Cardiac fibroblast (primary cell): Measurements from ENCODE around the gene CTDNEP1.

Experiments
- DNase-seq, 2 donors: peaks; one replicate each; pipeline versions ENCODE4 v3.0.0 to v3.0.0-alpha.2; 2010; ENCODE audit warnings: low read depth in 2 of 2
- H3K4me3 ChIP-seq, 2 donors: replicated peaks in 1 of 2; 1 replicate in 1 of 2; 2 replicates in 1 of 2; pipeline ENCODE4 v1.5.1; 2011; ENCODE audit warnings: low read depth in 2 of 2, low read length in 2 of 2, mild to moderate bottlenecking in 2 of 2, moderate library complexity in 1 of 2
- TF ChIP-seq, protein P1 (sequence below): IDR thresholded peaks from one replicate; pipeline ENCODE4 v1.5.1; 2011; ENCODE audit warnings: low read depth, mild to moderate bottlenecking, low read length, inconsistent platforms

Gene CTDNEP1

DNA sequence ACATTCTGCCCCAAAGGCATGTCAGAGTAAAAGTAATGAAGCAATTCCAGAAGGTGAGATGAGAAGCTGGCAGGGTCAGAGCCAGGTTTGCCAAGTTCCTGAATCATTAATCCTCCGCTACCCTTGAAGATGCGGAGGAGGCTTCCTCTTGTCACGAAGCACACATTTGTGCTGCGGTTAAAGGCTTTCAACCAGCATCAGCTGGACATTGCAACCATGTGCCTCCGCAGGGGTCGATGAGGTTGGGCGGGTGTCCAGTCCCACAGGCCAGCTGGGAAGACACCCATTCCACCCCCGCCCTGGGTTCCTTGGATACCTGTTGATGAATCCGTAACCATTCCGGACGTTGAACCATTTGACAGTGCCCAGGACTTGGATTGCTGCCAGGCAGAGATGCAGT lies 41.6 kb upstream of the CTDNEP1 start:
- DNase-seq = peak; percentile 31 to 43
- TF ChIP-seq, protein P1, sequence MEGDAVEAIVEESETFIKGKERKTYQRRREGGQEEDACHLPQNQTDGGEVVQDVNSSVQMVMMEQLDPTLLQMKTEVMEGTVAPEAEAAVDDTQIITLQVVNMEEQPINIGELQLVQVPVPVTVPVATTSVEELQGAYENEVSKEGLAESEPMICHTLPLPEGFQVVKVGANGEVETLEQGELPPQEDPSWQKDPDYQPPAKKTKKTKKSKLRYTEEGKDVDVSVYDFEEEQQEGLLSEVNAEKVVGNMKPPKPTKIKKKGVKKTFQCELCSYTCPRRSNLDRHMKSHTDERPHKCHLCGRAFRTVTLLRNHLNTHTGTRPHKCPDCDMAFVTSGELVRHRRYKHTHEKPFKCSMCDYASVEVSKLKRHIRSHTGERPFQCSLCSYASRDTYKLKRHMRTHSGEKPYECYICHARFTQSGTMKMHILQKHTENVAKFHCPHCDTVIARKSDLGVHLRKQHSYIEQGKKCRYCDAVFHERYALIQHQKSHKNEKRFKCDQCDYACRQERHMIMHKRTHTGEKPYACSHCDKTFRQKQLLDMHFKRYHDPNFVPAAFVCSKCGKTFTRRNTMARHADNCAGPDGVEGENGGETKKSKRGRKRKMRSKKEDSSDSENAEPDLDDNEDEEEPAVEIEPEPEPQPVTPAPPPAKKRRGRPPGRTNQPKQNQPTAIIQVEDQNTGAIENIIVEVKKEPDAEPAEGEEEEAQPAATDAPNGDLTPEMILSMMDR = no peak
- H3K4me3 ChIP-seq = no peak overlapping the region

DNA sequence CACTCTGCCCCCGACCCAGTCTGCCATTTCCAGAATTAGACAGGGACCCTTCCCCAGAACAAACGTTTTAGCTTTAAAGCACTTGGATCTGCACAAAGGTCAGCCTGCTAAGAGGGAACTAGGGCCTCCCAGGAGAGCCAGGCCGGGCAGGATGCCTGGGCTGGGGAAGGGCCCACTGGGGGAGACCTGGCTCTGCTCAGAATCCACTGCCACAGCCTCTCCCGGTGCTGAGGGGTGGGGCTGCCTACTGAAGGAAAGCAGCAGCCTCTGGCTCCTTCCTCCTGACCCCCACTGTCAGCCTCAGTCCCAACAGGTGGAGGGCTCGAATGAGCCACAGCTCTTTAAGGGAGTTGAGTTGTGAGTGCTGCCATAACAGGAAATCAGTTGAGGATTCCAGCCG lies 41.2 kb upstream of the CTDNEP1 start:
- H3K4me3 ChIP-seq = no peak overlapping the region
- TF ChIP-seq, protein P1 = no peak
- peak in 1 of 2 donors; percentile 63 for DNase-seq

DNA sequence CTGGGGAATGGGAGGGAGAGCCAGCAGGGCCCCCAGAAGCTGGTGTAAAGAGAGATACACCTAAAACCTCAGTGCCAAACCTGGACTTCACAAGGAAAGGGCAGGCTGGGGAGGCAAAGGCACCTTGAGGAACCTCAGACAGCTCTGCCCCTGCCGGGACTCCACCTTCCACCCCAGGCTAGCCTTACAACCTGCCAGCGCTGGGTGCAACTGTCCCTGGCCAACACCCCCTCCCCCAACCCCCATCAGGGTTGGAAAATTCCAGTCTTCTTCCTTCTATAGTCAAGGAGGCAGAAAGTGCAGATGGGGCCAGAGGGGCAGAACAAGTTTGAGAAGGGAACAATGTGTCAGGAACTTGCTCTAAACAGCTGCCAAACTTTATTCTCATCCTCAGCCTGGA lies 40.7 kb upstream of the CTDNEP1 start:
- TF ChIP-seq, protein P1 = no peak
- H3K4me3 ChIP-seq = no peak overlapping the region
- no peak for DNase-seq

DNA sequence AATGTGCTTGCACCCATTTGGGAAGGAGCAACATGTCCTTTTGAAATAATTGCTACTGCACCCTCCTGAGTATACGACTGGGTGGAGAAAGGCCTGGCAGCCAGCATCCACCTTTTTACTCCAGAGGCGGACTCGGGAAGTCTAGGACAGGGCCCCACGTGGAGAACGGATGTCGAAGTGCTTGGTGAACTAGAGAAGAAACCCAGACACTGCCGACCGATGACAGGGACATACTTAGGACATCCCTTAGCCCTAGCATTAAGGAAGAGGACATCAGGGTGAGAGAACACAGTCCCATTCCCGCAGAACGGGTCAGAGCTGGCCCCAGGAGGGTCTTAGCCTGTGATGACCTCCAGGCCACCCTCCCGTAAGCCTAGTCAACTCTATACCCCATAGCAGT lies 39.2 kb upstream of the CTDNEP1 start:
- H3K4me3 ChIP-seq = no peak overlapping the region
- TF ChIP-seq, protein P1 = no peak
- no peak for DNase-seq

DNA sequence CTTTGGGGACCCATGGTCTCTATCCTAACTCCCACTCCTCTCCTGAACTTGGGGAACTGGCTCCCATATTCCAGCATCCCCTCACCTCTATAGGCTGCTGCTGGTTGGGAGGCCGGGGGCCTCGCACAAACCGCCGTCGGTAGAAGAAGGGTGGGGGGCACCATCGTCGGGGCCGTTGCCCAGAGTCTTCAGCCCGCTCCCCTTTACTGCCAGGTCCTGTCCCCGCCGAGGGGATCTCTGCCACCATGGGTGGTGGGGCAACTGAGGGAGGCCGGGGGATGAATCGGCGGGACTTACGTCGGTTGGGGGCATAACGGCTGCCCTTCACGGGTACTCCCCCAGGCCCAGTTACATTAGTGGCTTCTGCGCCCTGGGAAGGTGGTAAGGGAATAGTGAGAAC lies 38.6 kb upstream of the CTDNEP1 start:
- H3K4me3 ChIP-seq = no peak overlapping the region
- no peak for DNase-seq
- TF ChIP-seq, protein P1 = no peak

DNA sequence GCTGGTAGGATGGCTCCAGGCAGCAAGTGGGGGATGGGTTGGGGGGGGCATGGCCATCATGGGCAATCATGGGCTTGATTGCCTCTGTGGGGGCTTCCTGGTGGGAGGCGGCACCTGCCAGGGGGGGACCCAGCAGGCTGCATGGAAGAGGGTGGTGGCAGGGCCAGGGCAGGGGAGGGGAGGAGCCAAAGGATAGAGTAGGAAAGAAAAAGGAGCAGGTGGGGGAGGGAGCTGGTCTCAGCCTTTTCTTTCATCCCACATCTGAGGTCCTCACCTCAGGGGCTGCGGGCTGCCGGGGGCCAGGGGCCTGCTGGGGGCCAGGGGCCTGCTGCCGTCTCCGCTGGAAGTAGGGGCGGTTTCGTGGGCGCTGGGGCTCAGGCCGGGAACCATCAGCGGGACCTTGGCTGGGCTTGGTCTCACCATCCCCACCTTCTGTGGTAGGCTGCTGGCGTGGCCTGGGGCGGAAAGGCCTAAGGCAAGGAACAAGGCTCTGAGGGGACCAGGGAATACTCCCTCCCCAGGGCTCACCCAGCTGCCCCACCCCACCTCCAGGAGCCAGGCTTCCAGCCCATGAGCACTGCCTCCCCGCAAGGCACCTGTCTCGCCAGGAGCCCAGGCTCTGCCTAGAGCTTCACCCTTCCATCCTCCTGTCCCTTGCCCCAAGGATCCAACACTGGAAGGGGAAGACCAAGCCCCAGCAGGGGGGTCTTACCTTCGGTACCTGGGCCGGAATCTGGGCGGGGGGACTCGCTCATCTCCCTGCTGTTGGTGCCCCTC lies 37.9 kb upstream of the CTDNEP1 start:
- DNase-seq = no peak
- H3K4me3 ChIP-seq = no peak overlapping the region
- TF ChIP-seq, protein P1 = no peak

DNA sequence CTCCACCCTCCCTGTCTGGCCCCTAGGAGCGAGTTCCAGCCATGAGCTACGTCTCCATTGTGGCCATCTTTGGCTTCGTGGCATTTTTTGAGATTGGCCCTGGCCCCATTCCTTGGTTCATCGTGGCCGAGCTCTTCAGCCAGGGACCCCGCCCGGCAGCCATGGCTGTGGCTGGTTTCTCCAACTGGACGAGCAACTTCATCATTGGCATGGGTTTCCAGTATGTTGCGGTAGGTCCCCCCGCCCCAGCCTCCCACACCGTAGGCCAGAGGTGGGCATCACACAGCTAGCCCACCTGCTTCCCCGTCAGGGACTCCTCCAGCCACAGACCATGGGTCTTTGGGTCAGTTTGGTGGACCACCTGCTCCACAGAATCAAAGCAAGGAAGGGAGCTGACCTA lies 34.1 kb upstream of the CTDNEP1 start:
- TF ChIP-seq, protein P1 = no peak
- DNase-seq = no peak
- H3K4me3 ChIP-seq = no peak overlapping the region
